Ovary (tissue), 3 donors: ENCODE measurements around the gene LTBP2.

Experiments
- POLR2A ChIP-seq: fragments of 450-650 bp; IDR thresholded peaks from one replicate; pipeline ENCODE4 v1.6.1; 2017; ENCODE audit warnings: antibody characterized with exemption, mild to moderate bottlenecking, moderate library complexity
- TF ChIP-seq, protein P1 (sequence below), 3 donors: fragments of 450-650 bp in 2 of 3; fragments of 200-600 bp in 1 of 3; IDR thresholded peaks; one replicate each; pipeline versions ENCODE4 v1.5.1 to v1.8.0; 2016 to 2022; ENCODE audit warnings: antibody characterized with exemption in 3 of 3, mild to moderate bottlenecking in 1 of 3
- donor health status: DM: no; HTN: no; CAD: no.

DNA sequence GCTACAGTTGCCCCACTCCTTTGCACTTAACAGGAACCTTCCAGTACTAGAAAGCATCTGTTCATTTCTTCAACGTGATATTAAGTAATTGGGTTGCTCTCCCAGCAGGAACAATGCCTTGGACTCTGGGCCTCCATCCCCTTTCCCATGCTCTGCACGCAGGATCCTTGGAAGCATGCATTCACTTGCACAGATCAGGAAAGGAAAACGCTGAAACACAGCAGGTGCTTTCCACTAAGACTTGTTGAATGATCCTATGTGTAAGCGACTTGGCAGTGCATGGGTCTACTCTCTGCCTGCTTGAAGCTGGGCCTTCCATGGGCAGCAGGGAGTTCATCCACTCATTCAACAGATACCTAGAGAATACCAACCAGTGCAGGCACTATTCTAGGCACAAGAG lies 2.3 kb downstream of the LTBP2 start:
- TF ChIP-seq, protein P1, sequence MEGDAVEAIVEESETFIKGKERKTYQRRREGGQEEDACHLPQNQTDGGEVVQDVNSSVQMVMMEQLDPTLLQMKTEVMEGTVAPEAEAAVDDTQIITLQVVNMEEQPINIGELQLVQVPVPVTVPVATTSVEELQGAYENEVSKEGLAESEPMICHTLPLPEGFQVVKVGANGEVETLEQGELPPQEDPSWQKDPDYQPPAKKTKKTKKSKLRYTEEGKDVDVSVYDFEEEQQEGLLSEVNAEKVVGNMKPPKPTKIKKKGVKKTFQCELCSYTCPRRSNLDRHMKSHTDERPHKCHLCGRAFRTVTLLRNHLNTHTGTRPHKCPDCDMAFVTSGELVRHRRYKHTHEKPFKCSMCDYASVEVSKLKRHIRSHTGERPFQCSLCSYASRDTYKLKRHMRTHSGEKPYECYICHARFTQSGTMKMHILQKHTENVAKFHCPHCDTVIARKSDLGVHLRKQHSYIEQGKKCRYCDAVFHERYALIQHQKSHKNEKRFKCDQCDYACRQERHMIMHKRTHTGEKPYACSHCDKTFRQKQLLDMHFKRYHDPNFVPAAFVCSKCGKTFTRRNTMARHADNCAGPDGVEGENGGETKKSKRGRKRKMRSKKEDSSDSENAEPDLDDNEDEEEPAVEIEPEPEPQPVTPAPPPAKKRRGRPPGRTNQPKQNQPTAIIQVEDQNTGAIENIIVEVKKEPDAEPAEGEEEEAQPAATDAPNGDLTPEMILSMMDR (IDR thresholded peaks at IDR 0.05), result no peak
- TF ChIP-seq POLR2A, result no peak
